CD4-positive, alpha-beta T cell treated with Interleukin-15 for 4 hours (primary cell): ENCODE measurements around the gene ID2.

Experiments
- DNase-seq: peaks from one replicate; pipeline ENCODE4 v3.0.0-alpha.2; 2020; ENCODE audit warnings: low spot score

Gene ID2, protein sequence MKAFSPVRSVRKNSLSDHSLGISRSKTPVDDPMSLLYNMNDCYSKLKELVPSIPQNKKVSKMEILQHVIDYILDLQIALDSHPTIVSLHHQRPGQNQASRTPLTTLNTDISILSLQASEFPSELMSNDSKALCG

DNA sequence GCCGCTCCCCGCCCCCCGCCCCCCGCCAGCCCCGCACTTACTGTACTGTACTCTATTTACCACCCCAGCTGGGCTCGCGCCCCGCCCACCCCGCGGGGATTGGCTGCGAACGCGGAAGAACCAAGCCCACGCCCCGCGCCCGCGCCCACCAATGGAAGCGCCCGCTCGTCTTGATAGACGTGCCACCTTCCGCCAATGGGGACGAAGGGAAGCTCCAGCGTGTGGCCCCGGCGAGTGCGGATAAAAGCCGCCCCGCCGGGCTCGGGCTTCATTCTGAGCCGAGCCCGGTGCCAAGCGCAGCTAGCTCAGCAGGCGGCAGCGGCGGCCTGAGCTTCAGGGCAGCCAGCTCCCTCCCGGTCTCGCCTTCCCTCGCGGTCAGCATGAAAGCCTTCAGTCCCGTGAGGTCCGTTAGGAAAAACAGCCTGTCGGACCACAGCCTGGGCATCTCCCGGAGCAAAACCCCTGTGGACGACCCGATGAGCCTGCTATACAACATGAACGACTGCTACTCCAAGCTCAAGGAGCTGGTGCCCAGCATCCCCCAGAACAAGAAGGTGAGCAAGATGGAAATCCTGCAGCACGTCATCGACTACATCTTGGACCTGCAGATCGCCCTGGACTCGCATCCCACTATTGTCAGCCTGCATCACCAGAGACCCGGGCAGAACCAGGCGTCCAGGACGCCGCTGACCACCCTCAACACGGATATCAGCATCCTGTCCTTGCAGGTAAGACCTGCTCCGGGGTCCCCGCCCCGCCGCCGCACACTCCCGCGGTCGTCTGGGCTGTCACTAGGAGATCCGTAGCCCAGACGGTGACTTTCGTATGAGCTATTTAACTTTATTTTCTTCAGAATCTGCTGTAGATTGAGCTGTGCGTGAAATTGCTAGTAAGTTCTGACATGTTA lies at the start of gene ID2:
TSS of gene ID2 (plus strand) at position 271 of the 907 bp plus-strand sequence. CDS start at position 381, 110 bp downstream.
- peak; percentile 99 for DNase-seq

DNA sequence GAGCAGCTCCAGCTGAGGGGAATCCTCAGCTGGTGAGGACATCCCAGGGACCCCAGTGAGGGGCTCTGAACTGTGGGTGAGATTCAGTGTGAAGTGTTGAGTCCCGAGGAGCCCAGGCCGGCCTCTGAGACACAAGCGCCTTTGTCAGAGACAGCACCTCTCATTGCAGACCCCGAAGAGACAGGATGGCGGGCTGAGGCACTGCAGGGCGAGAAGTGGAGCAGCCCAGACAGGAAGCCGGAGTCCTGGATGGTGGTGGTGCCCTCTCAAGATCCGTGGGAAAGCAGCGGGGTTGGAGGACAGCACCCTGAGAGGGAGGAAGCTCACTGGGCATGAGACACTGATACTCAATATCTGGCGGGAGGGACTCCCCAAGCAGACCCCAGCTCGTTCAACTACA lies 49.1 kb upstream of the ID2 start:
- DNase-seq: no peak

DNA sequence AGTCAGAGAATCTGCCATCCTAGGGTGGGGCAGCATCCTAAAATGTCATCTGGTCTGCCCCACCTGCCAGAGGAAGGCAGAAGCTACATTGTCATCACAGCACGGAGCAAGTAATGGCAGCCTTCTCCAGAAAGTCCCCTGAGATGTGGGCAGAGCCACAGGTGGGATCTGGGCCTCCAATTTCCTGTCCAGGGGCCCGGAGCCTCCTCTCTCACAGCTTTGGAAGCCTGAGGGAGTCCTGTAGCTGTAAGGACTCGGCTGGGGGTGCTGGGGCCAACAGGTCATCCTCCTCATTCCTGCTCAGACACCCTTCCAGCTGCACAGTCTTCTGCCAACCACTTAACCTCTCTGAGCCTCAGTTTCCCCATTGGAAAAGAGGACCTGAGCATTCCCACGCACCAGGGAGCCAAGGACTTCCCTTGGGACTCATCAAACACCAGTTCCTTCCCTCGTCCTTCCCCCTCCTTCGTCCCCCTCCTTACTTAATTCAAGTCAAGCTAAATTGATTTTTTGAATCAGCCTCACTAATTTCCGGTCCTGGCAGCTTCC lies 48.6 kb upstream of the ID2 start:
- no peak for DNase-seq

DNA sequence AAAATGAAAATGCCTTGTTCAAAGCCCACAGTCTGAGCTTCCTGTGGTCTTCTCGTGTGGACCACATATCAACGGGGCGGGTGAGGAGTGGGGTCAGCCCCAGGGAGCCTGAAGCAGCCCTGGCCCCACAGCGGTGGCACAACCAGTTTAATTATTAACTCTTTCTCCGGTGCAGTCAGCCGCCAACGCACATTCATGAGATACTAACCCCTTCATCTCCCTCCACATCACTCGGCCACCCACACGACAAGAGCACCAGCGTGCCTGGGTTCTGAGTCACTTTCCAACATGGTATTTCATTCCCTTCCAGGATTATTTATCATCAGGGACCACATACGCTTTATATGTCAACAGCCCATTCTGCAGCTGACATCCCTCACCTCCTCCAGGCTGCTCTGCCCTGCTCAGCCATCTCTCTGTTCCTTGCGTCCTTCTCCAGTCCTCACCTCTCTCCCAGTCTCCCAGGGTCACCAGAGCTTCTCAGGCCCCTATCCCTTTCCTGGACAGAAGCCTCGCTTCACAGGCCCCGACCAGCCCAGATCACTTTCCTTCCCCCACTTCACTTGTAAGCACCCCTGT lies 48.0 kb upstream of the ID2 start:
- no peak for DNase-seq

DNA sequence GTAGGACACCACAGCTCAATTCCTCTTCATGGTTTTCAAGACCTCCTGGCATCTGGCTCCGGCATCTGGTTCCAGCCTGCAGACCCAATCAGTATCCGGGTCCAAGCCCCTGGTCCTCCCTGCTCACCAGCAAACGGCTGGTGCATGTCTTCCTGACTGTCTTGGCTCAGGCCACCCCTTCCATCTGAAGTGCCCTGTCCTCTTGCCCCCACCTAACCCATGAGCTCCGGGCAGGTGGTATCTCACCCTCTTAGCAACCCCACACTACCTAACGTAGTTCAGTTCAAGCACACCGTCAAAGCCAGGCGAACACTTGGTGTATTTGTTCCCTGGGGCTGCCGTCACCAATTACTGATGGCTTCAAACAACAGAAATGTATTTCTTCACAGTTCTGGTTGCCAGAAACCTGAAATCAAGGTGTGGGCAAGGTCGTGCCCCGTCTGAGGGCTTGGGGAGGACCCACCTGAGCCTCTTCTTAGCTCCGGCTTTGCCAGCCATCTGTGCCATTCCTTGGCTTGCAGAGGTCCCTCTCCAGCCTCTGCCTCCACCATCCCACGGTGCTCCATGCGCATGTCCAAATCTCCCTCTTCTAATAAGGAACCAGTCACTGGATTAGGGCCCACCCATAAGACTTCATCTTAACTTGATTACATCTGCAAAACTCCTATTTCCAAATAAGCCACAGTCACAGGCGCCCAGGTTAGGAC lies 47.2 kb upstream of the ID2 start:
- DNase-seq: no peak

DNA sequence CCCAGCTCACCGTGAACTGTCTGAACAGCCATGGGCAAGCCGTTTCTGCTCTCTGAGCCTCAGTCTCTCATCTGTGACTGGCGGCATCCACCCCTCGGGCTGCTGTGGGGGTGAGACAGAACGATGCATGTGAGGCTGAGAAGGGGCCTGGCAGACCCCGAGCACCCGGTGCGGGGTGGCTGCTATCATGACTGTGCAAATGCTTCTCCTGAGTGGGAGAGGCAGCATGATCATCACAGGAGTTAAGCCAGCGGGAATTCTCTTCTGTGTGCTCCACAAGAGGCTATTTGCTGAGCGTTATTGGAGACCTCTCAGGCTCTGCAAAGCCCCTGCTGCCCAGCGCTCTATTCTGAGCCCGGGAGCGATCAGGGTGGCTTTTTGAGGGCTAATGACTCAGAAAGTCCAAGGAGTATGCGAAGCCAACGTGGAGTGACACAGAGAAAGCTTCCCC lies 45.8 kb upstream of the ID2 start:
- no peak for DNase-seq

DNA sequence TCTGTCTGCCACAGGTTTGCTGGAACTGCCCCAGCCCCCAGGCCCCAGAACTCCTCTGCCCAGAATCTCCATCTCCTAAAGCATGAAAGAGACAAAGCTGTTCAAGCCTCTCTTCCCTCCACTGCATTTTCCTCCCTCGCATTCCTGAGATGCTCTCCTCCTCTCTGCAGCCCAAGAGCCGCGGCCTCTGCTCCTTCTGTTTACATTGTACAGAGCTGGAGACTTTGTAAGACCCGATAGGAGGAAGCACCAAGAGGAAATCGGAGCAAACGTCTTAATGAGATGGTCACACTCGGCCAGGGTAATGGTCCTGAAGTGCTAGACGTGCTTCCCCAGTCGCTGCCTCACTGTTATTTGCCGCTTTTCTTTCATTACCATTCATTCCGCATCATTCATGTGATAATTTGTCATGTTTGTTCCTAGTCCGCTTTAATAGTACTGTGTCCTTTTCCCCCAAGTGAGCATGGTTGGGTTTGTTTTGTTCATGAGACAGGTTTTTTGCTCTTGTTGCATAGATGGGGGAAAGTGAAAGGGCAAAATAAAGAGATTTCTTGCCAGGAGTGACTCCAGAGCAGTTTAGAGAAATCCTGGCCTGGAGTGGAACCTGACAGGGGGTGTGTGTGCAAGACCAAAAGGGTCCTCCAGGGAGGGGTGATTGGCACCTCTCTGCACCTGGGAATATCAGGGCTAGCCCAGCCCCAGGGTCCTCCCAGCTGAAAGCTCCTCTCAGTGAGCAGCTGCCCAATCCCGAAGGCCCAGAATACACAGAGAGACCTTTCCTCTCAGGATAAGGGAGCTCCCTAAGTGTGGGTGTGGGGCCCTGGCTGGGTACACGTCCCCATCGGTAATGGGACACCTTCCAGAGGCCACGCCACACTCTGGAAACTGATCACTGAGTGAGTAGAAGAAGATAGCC lies 44.9 kb upstream of the ID2 start:
- no peak for DNase-seq

DNA sequence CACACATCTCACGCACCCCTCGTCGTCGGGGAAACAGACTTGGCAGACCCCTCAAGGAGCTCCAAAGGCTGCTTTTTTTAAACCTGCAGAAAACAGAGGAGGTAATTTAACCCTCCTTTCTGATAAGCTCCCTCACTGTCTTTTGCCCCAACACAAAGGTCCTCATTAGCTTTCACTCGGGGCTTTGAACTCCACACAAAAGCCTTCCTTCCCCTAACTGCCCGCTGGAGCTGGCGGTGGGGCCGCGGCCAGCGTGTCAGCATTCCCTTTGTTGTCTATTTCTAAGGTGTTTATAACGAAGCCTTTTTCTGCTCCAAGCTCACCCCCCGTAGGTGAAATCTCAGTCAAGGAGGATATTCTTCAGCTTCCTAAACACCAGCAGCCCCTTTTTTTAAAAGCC lies 43.5 kb upstream of the ID2 start:
- no peak for DNase-seq

DNA sequence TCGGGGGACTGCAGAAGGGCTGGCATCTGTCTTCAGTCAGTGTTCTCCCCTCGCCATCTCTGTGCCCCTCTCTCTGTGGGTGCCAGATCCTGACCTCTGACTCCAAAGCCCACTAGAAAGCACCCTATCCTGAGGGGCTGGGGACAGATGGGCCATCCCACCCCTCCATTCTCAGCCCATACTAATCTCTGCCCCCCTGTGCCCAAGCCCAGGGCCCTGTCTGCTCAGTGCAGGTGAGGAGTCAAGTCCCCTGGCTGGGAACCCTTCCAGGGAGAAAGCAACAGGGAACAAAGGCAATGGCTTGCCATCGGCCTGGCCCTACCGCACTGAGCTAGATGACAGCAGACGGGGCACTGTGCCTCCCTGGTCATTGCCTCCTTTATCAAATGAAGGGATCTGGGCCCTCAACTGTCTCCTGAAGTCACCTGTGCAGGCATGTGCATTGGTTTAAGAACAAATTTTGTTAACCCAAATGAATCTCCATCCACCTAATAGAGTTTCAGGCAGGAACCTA lies 42.7 kb upstream of the ID2 start:
- DNase-seq: no peak

DNA sequence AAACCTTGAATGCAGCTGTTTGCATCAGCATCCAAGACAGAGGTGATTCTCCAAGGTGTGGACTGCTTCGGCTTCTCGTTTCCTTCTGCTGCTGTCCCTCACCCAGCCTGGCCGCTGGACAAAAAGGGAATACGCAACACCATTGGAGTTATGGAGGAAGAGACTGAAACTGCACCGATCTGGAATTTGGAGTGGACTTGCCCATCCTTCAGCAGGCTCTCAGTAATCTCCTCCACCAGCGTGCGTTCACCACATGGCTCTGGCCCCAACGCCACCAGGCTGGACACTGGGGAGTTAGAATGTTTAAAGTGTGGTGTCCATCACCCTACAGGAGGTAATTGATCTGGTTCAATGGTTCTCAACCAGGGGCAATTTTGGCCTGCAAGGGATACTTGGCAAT lies 41.4 kb upstream of the ID2 start:
- no peak for DNase-seq

DNA sequence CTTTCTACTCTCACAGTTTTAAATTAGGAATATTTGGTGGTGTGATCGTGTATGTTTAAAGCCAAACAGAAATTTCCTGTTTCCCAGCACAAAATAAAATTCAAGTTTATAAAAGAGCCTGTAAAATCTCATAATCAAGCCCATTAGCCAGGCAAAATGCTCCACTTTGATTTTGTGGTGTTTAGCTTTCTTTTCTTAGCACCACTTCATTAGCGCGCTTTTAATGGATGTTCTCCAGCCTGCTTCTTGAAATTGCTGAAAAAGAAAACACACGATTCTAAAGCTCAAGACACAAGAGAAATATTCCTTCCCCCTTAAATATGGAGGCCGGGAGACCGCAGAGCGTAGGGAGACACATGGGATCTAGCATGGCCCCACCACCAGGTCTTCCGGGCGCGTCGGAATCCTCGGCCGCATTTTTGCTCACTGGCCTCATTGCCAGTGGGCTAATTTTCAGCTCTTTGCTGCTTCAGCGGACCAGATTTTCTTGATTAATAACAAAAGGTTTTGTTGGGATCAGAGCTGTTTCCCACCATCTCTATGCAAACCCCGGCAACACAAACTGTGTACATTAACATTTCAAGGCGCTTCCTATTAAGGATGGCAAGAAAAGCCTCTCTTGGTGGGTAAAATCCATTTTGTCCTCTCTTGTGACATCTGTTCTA lies 40.4 kb upstream of the ID2 start:
- DNase-seq: no peak

DNA sequence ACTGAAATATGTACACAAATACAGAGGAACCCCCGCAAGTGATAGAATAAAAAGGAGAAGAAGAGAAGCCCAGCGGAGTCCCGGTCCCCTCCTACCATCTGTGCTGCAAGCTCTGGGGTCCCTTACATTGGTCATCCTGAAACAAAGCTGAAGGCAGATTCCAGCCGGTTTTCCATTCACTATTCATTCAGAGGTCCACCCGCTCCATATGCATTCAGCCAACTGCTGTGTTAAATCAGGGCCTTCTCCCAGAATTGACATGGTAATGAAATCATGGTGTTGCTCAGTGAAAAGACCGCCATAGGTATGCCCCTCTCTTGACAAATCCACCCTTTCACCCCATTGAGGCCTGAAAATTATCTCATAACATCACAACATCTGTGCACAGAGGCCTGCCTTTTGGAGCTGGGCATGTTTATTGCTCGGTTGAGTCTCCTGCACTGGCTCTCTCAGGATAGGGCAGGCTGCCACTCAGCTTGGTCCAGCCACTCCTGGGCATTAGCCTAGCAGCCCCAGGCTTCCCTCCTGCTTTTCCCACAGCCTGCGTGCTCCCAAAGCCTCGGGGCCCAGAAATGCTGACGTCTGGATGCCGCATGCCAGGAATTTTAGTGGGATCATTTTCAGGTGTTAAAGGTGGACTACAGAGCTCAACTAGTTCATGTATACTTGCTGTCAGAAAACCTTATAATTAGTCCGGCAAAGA lies 39.3 kb upstream of the ID2 start:
- DNase-seq: no peak

DNA sequence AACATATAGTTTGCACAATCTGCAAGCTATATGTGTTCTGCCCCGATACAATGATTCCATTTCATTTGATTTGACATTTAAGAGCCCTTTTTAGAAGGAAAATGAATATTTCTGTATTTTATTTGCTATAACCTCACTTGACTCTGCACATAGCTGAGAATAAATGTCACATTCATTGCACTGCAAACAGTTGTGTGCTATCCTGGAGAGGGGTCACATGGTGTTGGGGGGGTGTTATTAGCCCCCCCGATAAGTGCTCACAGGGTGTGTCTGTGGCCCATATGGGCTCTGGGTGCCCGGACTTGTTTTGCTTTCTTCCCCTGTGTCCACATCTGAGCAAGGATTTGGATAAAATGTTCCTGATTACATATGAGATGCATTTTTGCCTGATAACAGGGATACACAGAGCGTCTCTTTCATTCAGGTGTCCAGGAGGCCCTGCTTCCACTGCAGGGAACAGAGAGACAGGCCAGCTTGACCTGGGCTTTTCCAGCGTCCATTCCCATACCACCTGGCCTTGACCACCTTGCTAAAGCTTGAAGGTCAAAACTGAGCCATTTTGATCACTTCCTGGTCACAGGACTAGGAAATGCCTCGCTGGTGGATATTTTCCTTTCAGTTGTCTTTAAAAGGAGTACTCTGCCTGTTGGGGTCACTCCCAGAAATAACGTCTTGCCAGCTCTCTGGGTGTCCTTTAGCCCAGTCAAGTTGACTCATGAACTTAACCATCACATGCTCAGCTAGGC lies 38.4 kb upstream of the ID2 start:
- DNase-seq: no peak

DNA sequence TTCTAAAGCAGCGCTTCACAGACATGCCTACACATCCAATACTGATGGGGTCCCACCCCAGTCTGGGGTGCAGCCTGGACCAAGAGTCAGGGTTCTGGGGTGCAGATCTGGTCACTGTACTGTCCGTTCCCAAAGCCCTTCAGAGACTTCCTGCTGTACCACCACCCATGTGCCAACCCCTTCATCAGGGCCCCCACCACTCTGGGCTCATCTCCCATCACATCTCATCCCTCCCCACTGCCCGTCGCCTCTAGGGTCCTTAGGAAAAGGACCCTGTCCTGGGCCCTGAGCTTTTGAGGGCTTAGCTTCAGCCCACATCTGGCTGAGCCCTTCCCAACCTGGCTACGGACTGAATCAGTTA lies 37.9 kb upstream of the ID2 start:
- DNase-seq: no peak

DNA sequence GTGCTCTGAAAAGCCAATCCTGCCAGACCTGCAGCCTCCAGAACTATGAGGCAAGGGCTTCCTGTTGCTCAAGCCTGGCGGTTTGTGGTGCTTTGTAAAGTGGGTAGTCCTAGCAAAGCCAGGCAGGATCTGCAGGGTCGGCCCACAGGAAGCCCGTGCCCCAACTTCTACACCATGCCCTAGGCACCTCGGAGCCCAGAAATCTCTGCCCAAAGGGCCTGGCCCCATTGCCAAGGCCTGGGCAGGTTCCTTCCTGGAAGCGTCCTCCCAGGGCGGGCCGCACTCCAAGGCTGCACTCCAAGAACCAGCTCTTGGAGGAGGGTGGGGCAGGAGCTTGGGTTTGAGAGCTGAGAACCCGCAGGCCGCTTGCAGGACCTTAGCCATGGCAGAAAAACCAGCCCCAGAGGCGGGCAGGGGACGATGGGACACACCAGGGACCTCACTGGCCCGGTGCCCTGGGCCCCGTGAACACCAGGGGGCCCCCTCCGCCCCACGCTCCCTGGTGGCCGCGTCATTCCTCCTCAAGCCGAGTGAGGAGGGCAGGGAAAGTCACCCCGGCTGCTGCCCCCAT lies 37.2 kb upstream of the ID2 start:
- no peak for DNase-seq

DNA sequence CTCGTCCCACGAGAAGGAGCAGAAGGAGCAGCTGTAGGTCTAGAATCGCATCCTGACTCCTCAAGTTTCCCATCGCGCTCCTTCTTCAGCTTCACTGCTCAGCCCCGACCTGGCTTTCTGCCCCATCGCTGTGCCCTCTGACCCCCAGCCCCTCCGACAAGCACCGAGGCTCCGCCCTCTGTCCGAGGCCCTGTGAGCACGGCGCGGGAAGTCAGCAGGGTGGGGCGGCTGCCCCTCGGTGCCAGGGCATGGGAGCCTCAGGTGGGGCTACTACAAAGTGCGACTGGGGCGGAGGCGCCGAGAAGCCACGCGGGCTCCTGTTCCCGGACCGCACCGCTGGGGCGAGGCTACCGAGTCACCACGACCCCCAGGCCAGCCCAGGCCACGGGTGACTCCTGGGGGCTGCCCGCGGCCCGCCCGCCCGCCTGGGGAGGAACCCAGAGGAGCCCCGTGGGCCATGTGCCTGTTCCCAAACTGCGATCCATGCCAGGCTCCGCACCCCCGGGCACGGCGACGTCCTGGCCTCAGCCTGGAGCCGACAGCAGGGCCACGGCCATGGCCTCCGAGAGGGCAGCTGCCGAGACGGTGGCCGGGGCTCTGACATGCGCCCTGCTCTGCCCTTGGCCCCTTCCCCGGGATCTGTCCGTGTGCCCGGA lies 36.6 kb upstream of the ID2 start:
- DNase-seq: no peak

DNA sequence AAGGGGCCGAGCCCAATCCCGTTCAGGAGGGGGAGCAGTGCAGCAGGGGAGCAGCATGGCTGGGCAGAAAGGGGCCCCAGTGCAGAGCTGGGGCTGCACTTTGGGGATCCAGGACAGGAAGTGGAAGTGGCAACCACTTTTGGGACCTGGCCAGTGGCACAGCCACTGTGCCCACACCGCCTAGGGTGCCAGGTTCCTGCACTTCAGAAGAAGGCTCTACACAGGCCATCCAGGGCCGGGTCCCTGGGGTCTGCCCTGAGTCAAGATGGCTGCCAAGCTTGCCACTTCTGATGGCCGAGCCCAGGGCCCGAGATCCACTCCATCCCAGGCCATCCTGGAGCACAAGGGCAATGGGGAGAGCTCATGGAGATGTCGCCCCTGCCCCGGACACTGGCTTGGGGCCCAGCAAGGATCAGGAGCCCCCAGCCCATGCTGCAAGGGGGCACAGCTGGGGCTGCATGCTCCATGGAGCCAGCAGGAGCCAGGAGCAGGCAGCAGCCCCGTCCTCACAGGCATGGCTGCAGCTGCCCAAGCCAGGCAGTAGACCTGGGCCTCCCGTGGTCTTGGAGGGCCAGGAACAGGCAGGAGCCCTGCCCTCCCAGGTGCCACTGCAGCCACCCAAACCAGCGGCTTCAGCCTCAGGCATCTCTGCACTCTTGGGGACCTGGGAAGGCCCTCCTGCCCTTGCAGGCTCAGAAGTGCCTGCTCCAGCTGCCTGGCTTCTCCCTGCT lies 35.0 kb upstream of the ID2 start:
- DNase-seq: no peak

DNA sequence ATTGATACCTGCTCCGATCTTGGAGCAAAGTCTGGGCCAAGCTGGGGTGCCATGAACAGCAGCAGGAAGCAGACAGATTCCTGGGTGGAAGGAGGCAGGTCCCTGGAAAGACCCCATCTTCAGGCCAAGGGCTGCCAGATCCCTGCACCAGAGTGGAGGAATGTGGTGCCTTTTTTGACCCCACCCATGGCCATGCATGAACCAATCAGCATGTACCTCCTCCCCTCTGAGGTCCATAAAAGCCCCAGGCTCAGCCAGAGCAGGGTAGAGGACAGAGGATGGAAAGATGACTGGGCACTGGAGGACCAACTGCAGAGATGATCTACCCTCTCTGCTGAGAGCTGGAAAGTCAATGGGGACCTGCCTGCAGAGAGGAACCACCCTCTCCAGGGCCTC lies 34.4 kb upstream of the ID2 start:
- DNase-seq: no peak
